Measurements from ENCODE around the gene ZNF606.

The ZNF606 gene

GRCh38 chr19:57934820-57935665 lies 67.6 kb downstream of the ZNF606 start, which contains the start of gene ZNF418:
Gene ZNF418, minus strand, starts transcription at chr19:57935402. Its CDS starts 1,580 bp downstream, at chr19:57933822.
- FAIRE-seq, result no peak
- DNase-seq (ENCODE audit: low spot score), result no peak

GRCh38 chr19:57927587-57927986 lies 75.0 kb downstream of the ZNF606 start:
- no peak for FAIRE-seq

More at GRCh38 chr19:57927587-57927986, 75.0 kb downstream of the ZNF606 start:
- no peak for DNase-seq (ENCODE audit: low spot score)
